NT2/D1 (cell line): ENCODE measurements around the gene CWH43.

Experiments used
- YY1 ChIP-seq: IDR thresholded peaks from 2 replicates; pipeline ENCODE4 v1.6.1; 2011; ENCODE audit not compliant: insufficient read length, insufficient read depth
- ZNF274 ChIP-seq: IDR thresholded peaks from 2 replicates; pipeline ENCODE4 v1.6.1; 2011; ENCODE audit warnings: mild to moderate bottlenecking, low read depth, low read length

DNA sequence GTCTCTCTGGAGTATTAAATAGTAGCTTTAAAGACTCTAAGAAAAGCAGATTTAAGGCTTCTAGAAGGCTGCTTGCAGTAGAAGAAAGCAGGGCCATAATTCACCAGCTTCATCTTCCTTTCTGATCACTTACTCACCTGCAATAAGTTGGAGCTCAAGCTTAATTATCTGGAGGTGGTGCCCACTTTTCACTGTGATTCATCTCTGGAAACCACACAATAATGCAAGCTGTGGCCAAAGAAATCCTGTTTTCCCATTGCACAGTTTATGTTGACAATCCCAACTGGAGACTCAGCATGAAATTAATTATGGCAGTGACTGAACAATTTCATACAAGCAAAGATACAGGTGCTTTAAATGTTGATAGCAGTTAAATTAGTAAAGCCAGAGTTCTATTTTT, 14.7 kb downstream of the CWH43 start:
- TF ChIP-seq YY1: no peak
- no peak for TF ChIP-seq ZNF274
